Measurements from ENCODE around the gene CD74. TPM values are rescaled to one million over a fixed set of nuclear protein-coding genes. Genes with fewer than 3 reads are reported as not detected.

The CD74 gene
- polyA plus RNA-seq, 1 donor from 2014 or later, result not detected

- Histone ChIP-seq H3K27ac (ENCODE audit: low read length) (no peak overlapping the region), H3K4me3 (ENCODE audit: low read length) (no peak overlapping the region), H3K9me2 (ENCODE audit: insufficient read depth, low read length) (no peaks in the 10 kb centered on the region), H3K27me3 (ENCODE audit: insufficient read depth, low read depth, low read length) (no peaks in the 10 kb centered on the region), H3K4me2 (ENCODE audit: low read length) (no peak overlapping the region), H3K9me3 (ENCODE audit: low read length) (no peaks in the 10 kb centered on the region), H4K20me1 (ENCODE audit: insufficient read depth) (no peaks in the 10 kb centered on the region), H3K79me2 (replicated peaks; ENCODE audit: insufficient read depth, low read length) (no peaks in the 10 kb centered on the region), H3F3A (ENCODE audit: insufficient read depth, low read length, poor library complexity, severe bottlenecking) (no peaks in the 10 kb centered on the region), H3K36me3 (ENCODE audit: insufficient read depth, low read length) (no peaks in the 10 kb centered on the region), H2AFZ (ENCODE audit: low read depth, low read length) (no peak overlapping the region), H3K9ac (ENCODE audit: low read length) (no peak overlapping the region)
- TF ChIP-seq SMC3 (conservative IDR thresholded peaks at IDR 0.05; ENCODE audit: poor library complexity), result no peak
- TF ChIP-seq EP300 (conservative IDR thresholded peaks at IDR 0.05; ENCODE audit: poor library complexity, severe bottlenecking), result no peak
- TF ChIP-seq, protein P1, sequence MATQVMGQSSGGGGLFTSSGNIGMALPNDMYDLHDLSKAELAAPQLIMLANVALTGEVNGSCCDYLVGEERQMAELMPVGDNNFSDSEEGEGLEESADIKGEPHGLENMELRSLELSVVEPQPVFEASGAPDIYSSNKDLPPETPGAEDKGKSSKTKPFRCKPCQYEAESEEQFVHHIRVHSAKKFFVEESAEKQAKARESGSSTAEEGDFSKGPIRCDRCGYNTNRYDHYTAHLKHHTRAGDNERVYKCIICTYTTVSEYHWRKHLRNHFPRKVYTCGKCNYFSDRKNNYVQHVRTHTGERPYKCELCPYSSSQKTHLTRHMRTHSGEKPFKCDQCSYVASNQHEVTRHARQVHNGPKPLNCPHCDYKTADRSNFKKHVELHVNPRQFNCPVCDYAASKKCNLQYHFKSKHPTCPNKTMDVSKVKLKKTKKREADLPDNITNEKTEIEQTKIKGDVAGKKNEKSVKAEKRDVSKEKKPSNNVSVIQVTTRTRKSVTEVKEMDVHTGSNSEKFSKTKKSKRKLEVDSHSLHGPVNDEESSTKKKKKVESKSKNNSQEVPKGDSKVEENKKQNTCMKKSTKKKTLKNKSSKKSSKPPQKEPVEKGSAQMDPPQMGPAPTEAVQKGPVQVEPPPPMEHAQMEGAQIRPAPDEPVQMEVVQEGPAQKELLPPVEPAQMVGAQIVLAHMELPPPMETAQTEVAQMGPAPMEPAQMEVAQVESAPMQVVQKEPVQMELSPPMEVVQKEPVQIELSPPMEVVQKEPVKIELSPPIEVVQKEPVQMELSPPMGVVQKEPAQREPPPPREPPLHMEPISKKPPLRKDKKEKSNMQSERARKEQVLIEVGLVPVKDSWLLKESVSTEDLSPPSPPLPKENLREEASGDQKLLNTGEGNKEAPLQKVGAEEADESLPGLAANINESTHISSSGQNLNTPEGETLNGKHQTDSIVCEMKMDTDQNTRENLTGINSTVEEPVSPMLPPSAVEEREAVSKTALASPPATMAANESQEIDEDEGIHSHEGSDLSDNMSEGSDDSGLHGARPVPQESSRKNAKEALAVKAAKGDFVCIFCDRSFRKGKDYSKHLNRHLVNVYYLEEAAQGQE (IDR thresholded peaks at IDR 0.05; ENCODE audit: borderline replicate concordance), result no peak
- no peak for TF ChIP-seq TAF1 (IDR thresholded peaks at IDR 0.05; ENCODE audit: low read depth)
- no peak for TF ChIP-seq MXI1 (conservative IDR thresholded peaks at IDR 0.05; ENCODE audit: poor library complexity, severe bottlenecking)
- no peak for TF ChIP-seq RAD21 (conservative IDR thresholded peaks at IDR 0.05)
- TF ChIP-seq EZH2 (IDR thresholded peaks at IDR 0.05; ENCODE audit: borderline replicate concordance, insufficient read depth, low read length, poor library complexity, severe bottlenecking), result no peak
- TF ChIP-seq POLR2AphosphoS5 (IDR thresholded peaks at IDR 0.05), result no peak
- TF ChIP-seq, protein P2, sequence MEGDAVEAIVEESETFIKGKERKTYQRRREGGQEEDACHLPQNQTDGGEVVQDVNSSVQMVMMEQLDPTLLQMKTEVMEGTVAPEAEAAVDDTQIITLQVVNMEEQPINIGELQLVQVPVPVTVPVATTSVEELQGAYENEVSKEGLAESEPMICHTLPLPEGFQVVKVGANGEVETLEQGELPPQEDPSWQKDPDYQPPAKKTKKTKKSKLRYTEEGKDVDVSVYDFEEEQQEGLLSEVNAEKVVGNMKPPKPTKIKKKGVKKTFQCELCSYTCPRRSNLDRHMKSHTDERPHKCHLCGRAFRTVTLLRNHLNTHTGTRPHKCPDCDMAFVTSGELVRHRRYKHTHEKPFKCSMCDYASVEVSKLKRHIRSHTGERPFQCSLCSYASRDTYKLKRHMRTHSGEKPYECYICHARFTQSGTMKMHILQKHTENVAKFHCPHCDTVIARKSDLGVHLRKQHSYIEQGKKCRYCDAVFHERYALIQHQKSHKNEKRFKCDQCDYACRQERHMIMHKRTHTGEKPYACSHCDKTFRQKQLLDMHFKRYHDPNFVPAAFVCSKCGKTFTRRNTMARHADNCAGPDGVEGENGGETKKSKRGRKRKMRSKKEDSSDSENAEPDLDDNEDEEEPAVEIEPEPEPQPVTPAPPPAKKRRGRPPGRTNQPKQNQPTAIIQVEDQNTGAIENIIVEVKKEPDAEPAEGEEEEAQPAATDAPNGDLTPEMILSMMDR (IDR thresholded peaks at IDR 0.05; ENCODE audit: poor library complexity, severe bottlenecking), result no peak
Measured at GRCh38 chr5:150397146-150397781, 15.4 kb downstream of the CD74 start.

DNA sequence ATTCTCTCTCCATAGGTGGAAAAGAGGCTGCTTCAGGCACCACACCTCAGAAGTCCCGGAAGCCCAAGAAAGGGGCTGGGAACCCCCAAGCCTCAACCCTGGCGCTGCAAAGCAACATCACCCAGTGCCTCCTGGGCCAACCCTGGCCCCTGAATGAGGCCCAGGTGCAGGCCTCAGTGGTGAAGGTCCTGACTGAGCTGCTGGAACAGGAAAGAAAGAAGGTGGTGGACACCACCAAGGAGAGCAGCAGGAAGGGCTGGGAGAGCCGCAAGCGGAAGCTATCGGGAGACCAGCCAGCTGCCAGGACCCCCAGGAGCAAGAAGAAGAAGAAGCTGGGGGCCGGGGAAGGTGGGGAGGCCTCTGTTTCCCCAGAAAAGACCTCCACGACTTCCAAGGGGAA, 16.4 kb downstream of the CD74 start:
- no peak overlapping the region for H3K4me3 ChIP-seq (ENCODE audit: low read length)

More for the DNA sequence above, 16.4 kb downstream of the CD74 start:
- TF ChIP-seq, protein P2 (IDR thresholded peaks at IDR 0.05; ENCODE audit: poor library complexity, severe bottlenecking), result no peak
- TF ChIP-seq, protein P1 (IDR thresholded peaks at IDR 0.05; ENCODE audit: borderline replicate concordance), result no peak
- TF ChIP-seq SMC3 (conservative IDR thresholded peaks at IDR 0.05; ENCODE audit: poor library complexity) (no peak), RAD21 (conservative IDR thresholded peaks at IDR 0.05) (no peak), EZH2 (IDR thresholded peaks at IDR 0.05; ENCODE audit: borderline replicate concordance, insufficient read depth, low read length, poor library complexity, severe bottlenecking) (no peak), POLR2AphosphoS5 (IDR thresholded peaks at IDR 0.05) (no peak), TAF1 (IDR thresholded peaks at IDR 0.05; ENCODE audit: low read depth) (no peak), EP300 (conservative IDR thresholded peaks at IDR 0.05; ENCODE audit: poor library complexity, severe bottlenecking) (no peak), MXI1 (conservative IDR thresholded peaks at IDR 0.05; ENCODE audit: poor library complexity, severe bottlenecking) (no peak)
- H3K36me3 ChIP-seq (ENCODE audit: insufficient read depth, low read length), result no peaks in the 10 kb centered on the region
- no peaks in the 10 kb centered on the region for H3K9me2 ChIP-seq (ENCODE audit: insufficient read depth, low read length)
- H3K27me3 ChIP-seq (ENCODE audit: insufficient read depth, low read depth, low read length), result no peaks in the 10 kb centered on the region
- no peak overlapping the region for H3K27ac ChIP-seq (ENCODE audit: low read length)
- H3K79me2 ChIP-seq (replicated peaks; ENCODE audit: insufficient read depth, low read length), result no peaks in the 10 kb centered on the region
- no peaks in the 10 kb centered on the region for H4K20me1 ChIP-seq (ENCODE audit: insufficient read depth)
- H2AFZ ChIP-seq (ENCODE audit: low read depth, low read length), result no peak overlapping the region
- H3K9ac ChIP-seq (ENCODE audit: low read length), result no peak overlapping the region
- no peak overlapping the region for H3K4me2 ChIP-seq (ENCODE audit: low read length)
- no peaks in the 10 kb centered on the region for H3K9me3 ChIP-seq (ENCODE audit: low read length)
- H3F3A ChIP-seq (ENCODE audit: insufficient read depth, low read length, poor library complexity, severe bottlenecking), result no peaks in the 10 kb centered on the region

Data from neural cell (in vitro differentiated cells).